Natural killer cell (primary cell): Measurements from ENCODE around the gene BAIAP2. TPM values are rescaled to one million over a fixed set of nuclear protein-coding genes. Genes with fewer than 3 reads are reported as not detected.

Experiments used
- ATAC-seq, 3 donors: fragments of 150-1000 bp in 2 of 3; fragments of 200-7000 bp in 1 of 3; cut with Tn5 transposase; 1 replicate in 1 of 3; 2 replicates in 2 of 3; pipeline ENCODE4 v1.10.0; 2021; ENCODE audit warnings: mild to moderate bottlenecking in 2 of 3, moderate library complexity in 2 of 3
- DNase-seq, 2 donors: peaks; one replicate each; pipeline versions ENCODE4 v3.0.0 to v3.0.0-alpha.2; 2013 to 2021; ENCODE audit warnings: mixed read lengths in 1 of 2
- H3K27ac ChIP-seq: one replicate; pipeline ENCODE4 v1.5.1; 2013; ENCODE audit warnings: mild to moderate bottlenecking, low read length
- H3K27me3 ChIP-seq: one replicate; pipeline ENCODE4 v1.6.1; 2013; ENCODE audit warnings: low read length; ENCODE audit not compliant: control insufficient read depth, insufficient read depth
- H3K36me3 ChIP-seq: one replicate; pipeline ENCODE4 v1.6.1; 2013; ENCODE audit warnings: low read length; ENCODE audit not compliant: control insufficient read depth, insufficient read depth
- H3K4me1 ChIP-seq: one replicate; pipeline ENCODE4 v1.6.1; 2013; ENCODE audit warnings: low read length; ENCODE audit not compliant: control insufficient read depth, insufficient read depth
- H3K4me3 ChIP-seq: one replicate; pipeline ENCODE4 v1.5.1; 2013; ENCODE audit warnings: low read length
- H3K9me3 ChIP-seq: one replicate; pipeline ENCODE4 v1.6.1; 2013; ENCODE audit warnings: low read length; ENCODE audit not compliant: control insufficient read depth, insufficient read depth
- H3K27ac Mint-ChIP-seq, 2 donors: one replicate each; pipeline ENCODE4 v1.8.0; 2022; ENCODE audit warnings: mild to moderate bottlenecking in 2 of 2, mixed read lengths in 2 of 2, moderate library complexity in 1 of 2
- H3K27me3 Mint-ChIP-seq, 2 donors: one replicate each; pipeline ENCODE4 v1.8.0; 2022; ENCODE audit warnings: low read depth in 2 of 2, mixed read lengths in 2 of 2
- H3K36me3 Mint-ChIP-seq: one replicate; pipeline ENCODE4 v1.8.0; 2022; ENCODE audit warnings: mixed read lengths
- H3K4me1 Mint-ChIP-seq, 2 donors: one replicate each; pipeline ENCODE4 v1.8.0; 2022; ENCODE audit warnings: mixed read lengths in 2 of 2
- H3K4me3 Mint-ChIP-seq: one replicate; pipeline ENCODE4 v1.8.0; 2022; ENCODE audit warnings: mild to moderate bottlenecking, moderate library complexity, mixed read lengths
- H3K9me3 Mint-ChIP-seq, 2 donors: one replicate each; pipeline ENCODE4 v1.8.0; 2022; ENCODE audit warnings: mixed read lengths in 2 of 2
- WGBS: methylation state at CpG from one replicate; pipeline ENCODE4 v1.1.7; 2013; ENCODE audit warnings: missing lambda C conversion rate; ENCODE audit not compliant: insufficient coverage; 5-methylcytosine and 5-hydroxymethylcytosine counted together
- intact Hi-C: fragments of 100-400 bp; cut with micrococcal nuclease; formaldehyde crosslinking; loops from one replicate; pipeline ENCODE4 v1.14.2; 2022
- total RNA-seq, 4 donors: library from RNA; stranded (reverse); fragments of 120-200 nt in 1 of 4; gene quantifications; one replicate each; pipeline versions ENCODE4 v1.2.3 to v1.2.4, GENCODE V29; 2013 to 2022
- TF ChIP-seq, protein P1 (sequence below): fragments of 200-600 bp; IDR thresholded peaks from one replicate; pipeline ENCODE4 v1.8.0; 2022; ENCODE audit warnings: antibody characterized with exemption

Gene BAIAP2
- total RNA-seq, 3 donors from 2014 or later (not counting 1 experiment from before 2014, with no cell fraction given), result 6.7 to 12.3 (median 10.4) TPM

DNA sequence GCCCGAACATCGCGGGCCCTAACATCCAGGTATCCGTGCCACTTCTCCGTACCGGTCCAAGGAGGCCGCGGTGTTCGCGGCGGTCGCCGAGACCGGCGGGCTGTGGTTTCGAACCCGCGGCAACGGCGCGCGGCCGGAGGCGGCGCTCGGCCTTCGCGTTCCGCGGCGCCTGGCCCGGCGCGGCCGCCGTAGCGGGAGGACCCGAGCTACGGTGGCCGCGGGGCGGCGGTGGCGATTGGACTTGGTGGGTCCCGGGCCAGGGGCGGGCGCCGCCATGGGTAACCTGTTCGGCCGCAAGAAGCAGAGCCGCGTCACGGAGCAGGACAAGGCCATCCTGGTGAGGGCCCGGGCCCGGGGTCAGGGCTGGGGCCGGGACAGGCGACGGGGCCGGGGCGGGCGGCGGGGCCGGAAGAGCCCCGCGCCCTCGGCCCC is 43.3 kb upstream of the BAIAP2 start, which contains the start of gene CHMP6:
TSS of gene CHMP6 (plus strand) at position 197 of the 432 bp plus-strand sequence. CDS start at position 275, 78 bp downstream.
- no peaks in the 10 kb centered on the region for H3K9me3 ChIP-seq
- H3K9me3 Mint-ChIP-seq, result no peaks in the 10 kb centered on the region
- H3K4me3 Mint-ChIP-seq, result peak within 1 kb of the TSS; percentile 82
- WGBS, result under 1% methylated on average over 66 of the region's 66 CpGs
- H3K27ac Mint-ChIP-seq, result peak within 1 kb of the TSS; percentile 46 to 87
- no peaks in the 10 kb centered on the region for H3K36me3 Mint-ChIP-seq
- peaks cover 16% of the 10 kb centered on the region for H3K36me3 ChIP-seq
- H3K27ac ChIP-seq, result no peak within 1 kb of the TSS
- intact Hi-C loops, result no loop called here
- TF ChIP-seq, protein P1, sequence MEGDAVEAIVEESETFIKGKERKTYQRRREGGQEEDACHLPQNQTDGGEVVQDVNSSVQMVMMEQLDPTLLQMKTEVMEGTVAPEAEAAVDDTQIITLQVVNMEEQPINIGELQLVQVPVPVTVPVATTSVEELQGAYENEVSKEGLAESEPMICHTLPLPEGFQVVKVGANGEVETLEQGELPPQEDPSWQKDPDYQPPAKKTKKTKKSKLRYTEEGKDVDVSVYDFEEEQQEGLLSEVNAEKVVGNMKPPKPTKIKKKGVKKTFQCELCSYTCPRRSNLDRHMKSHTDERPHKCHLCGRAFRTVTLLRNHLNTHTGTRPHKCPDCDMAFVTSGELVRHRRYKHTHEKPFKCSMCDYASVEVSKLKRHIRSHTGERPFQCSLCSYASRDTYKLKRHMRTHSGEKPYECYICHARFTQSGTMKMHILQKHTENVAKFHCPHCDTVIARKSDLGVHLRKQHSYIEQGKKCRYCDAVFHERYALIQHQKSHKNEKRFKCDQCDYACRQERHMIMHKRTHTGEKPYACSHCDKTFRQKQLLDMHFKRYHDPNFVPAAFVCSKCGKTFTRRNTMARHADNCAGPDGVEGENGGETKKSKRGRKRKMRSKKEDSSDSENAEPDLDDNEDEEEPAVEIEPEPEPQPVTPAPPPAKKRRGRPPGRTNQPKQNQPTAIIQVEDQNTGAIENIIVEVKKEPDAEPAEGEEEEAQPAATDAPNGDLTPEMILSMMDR, result peak; percentile 21
- H3K4me1 Mint-ChIP-seq, result peaks cover 5 to 18% of the 10 kb centered on the region in 2 donors
- DNase-seq (peak; percentile 77 to 86), ATAC-seq (peak; percentile 79 to 81 (median 80))
- peaks cover 0 to 5% of the 10 kb centered on the region in 2 donors for H3K27me3 Mint-ChIP-seq
- peaks cover 46% of the 10 kb centered on the region for H3K4me1 ChIP-seq
- H3K4me3 ChIP-seq, result peak within 1 kb of the TSS; percentile 73
- H3K27me3 ChIP-seq, result no peaks in the 10 kb centered on the region

DNA sequence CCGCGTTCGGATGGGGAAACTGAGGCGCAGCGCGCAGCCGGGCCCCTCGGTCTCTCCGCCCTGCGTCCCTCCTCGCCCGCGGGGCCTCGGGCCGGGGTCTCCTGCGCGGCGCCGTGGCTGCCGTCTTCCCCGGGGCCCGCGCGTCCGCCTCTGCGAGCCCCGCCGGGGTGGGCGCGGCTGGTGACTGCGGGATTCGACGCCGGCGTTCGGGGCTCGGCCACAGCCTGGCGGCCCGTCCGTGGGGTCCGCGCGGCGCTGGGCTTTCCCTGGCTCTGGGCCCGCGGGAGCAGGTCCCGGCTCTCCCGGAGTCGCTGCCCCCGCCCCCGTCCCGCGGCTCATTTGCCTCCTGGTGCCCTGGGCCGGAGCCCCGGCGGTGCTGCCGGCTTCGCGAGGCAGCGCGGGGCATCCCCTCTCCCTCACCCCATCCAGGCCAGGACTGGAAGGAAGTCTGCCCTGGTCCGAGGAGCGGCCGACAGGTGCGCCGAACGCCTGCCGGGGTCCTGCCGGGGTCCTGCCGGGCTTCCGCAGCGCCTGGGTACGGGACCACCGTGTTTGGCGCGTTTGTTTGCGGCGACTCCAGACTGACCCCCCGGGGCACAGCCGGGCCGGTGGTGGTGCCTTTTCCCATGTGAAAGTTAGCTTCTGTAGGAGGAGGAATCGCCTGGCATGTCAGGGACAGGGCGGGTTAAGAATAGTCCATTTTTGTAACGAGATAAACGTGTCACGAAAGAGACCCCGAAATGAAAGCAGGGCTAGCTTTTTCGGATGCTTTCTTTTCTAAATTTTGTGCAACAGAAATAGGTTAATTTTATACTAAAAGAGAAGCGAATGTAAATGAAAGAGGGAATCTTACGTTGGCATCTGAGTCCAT is 42.6 kb upstream of the BAIAP2 start:
- Histone ChIP-seq H3K36me3 (peaks cover 23% of the 10 kb centered on the region), H3K27ac (no peak overlapping the region), H3K4me3 (peak overlapping the region; percentile 73), H3K9me3 (no peaks in the 10 kb centered on the region), H3K27me3 (no peaks in the 10 kb centered on the region), H3K4me1 (peaks cover 47% of the 10 kb centered on the region)
- WGBS, result 5% methylated on average over 90 of the region's 90 CpGs
- H3K4me1 Mint-ChIP-seq, result peaks cover 5 to 18% of the 10 kb centered on the region in 2 donors
- peak overlapping the region; percentile 44 to 46 for H3K27ac Mint-ChIP-seq
- peak overlapping the region; percentile 79 for H3K4me3 Mint-ChIP-seq
- intact Hi-C loops, result no loop called here
- ATAC-seq (peak; percentile 12 to 36 (median 28)), DNase-seq (no peak)
- peaks cover 0 to 5% of the 10 kb centered on the region in 2 donors for H3K27me3 Mint-ChIP-seq
- TF ChIP-seq, protein P1, result no peak
- H3K9me3 Mint-ChIP-seq, result no peaks in the 10 kb centered on the region
- H3K36me3 Mint-ChIP-seq, result no peaks in the 10 kb centered on the region

DNA sequence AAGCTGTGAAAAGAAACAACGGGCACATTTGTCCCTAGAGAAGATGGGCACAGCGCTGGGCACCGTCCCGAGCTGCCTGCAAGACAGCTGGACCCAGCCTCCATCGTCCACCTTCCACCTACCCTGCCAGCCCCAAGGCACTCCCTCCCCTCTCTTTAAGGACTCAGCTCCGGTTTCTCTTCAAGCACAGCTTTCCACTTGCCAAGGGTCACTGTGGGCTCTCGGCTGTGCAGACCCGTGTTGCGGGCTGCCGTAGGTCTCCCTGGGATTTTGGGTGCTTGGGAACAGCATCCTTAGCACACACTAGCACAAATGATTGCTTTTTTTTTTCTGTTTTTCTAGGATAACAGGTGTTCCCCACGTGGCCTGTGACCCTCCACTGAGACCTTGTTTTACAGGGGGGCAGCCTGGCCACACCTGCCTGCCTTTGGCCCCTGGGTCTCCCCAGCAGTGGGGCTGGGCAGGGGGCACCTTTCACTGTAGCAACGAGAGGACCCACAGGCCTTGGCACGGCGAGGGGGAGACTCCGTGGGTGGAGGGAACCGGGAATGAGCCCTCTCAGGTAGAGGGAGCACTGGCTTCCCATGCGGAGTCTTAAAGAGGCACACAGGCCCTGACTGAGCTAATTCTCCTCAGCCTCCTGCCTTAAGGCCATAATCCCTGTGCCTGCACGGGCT is 41.9 kb upstream of the BAIAP2 start:
- H3K4me3 ChIP-seq, result peak overlapping the region; percentile 73
- Mint-ChIP-seq H3K9me3 (no peaks in the 10 kb centered on the region), H3K27ac (peak overlapping the region; percentile 44 to 46), H3K27me3 (no peaks in the 10 kb centered on the region), H3K4me3 (peak overlapping the region; percentile 79), H3K4me1 (peaks cover 5 to 18% of the 10 kb centered on the region in 2 donors), H3K36me3 (no peaks in the 10 kb centered on the region)
- no peak overlapping the region for H3K27ac ChIP-seq
- no peaks in the 10 kb centered on the region for H3K9me3 ChIP-seq
- TF ChIP-seq, protein P1, result no peak
- no peak for ATAC-seq
- intact Hi-C loops, result no loop called here
- DNase-seq, result peak in 1 of 2 donors; percentile 10
- H3K27me3 ChIP-seq, result no peaks in the 10 kb centered on the region
- H3K4me1 ChIP-seq, result peaks cover 55% of the 10 kb centered on the region
- peaks cover 25% of the 10 kb centered on the region for H3K36me3 ChIP-seq
- 80% methylated on average over 18 of the region's 18 CpGs for WGBS
